ENCODE measurements around the gene ETV6. TPM values are rescaled to one million over a fixed set of nuclear protein-coding genes. Genes with fewer than 3 reads are reported as not detected.

ETV6 gene
- total RNA-seq, 1 experiment from 2014 or later, result 14.1 TPM

GRCh38 chr12:11875414-11875935 is 226.0 kb downstream of the ETV6 start (continued):
- TF ChIP-seq CTCF (IDR thresholded peaks at IDR 0.05 in 2 of 3, conservative IDR thresholded peaks at IDR 0.05 in 1 of 3; ENCODE audit: borderline replicate concordance in 1 of 3, insufficient read depth in 1 of 3, low read depth in 2 of 3, low read length in 2 of 3), result no peak
- TF ChIP-seq POLR2A (IDR thresholded peaks at IDR 0.05; ENCODE audit: borderline replicate concordance, extremely low read depth, insufficient read depth, insufficient read length), result no peak
- TF ChIP-seq, protein P1, sequence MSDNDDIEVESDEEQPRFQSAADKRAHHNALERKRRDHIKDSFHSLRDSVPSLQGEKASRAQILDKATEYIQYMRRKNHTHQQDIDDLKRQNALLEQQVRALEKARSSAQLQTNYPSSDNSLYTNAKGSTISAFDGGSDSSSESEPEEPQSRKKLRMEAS (IDR thresholded peaks at IDR 0.05), result no peak
- peak; percentile 46; the same call in 1 of the 2 replicates for TF ChIP-seq SP1 (IDR thresholded peaks at IDR 0.05; ENCODE audit: low read depth)
- no peak for TF ChIP-seq ZBTB33 (IDR thresholded peaks at IDR 0.05; ENCODE audit: extremely low read depth, insufficient replicate concordance, low read length)
- no peak for TF ChIP-seq ELF1 (IDR thresholded peaks at IDR 0.05; ENCODE audit: borderline replicate concordance, low read depth)
- TF ChIP-seq TCF7L2 (IDR thresholded peaks at IDR 0.05; ENCODE audit: borderline replicate concordance, extremely low read depth, insufficient read depth, insufficient read length), result no peak
- peak; percentile 41; the same call in 1 of the 2 replicates for TF ChIP-seq CEBPB (IDR thresholded peaks at IDR 0.05; ENCODE audit: low read depth)
- TF ChIP-seq FOSL1 (IDR thresholded peaks at IDR 0.05; ENCODE audit: low read depth), result peak; percentile 76
- TF ChIP-seq ZFX (IDR thresholded peaks at IDR 0.05), result no peak

DNA sequence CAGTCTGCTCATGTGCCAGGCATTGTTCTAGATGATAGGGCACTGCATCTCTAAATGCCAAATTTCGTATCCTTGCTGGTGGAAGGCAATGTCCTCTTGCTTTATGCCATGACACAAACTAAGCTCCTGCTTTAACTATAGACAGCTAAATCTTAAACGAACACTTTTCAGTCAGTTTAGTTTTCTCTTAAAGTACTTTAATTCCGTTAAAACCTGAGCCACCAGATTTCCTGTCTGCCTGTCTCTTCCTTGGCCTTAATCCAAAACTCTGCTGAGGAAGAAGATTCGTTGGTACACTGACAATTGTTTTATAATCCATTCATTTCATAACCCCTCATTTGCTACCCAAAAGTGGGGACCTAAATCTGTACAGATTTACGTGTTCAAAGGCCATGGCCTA is 226.8 kb downstream of the ETV6 start:
- no peak for ATAC-seq
- intact Hi-C loops (cut with micrococcal nuclease), result no loop called here
- Histone ChIP-seq H3K4me3 (replicated peaks in 1 of 2; ENCODE audit: low read depth in 1 of 2, low read length in 2 of 2) (no peak overlapping the region), H4K20me1 (ENCODE audit: insufficient read depth) (no peaks in the 10 kb centered on the region), H3K27ac (ENCODE audit: low read depth, low read length) (no peak overlapping the region), H3K27me3 (ENCODE audit: insufficient read depth, low read length) (no peaks in the 10 kb centered on the region), H2AFZ (ENCODE audit: low read depth, low read length, poor library complexity, severe bottlenecking) (no peak overlapping the region), H3K79me2 (ENCODE audit: insufficient read depth, low read length) (no peaks in the 10 kb centered on the region), H3K36me3 (ENCODE audit: control insufficient read depth in 1 of 2, insufficient read depth in 2 of 2, low read length in 2 of 2) (no peaks in the 10 kb centered on the region), H3K9me3 (ENCODE audit: control insufficient read depth in 1 of 2, insufficient read depth in 1 of 2, low read depth in 1 of 2, low read length in 2 of 2) (no peaks in the 10 kb centered on the region), H3K9me2 (ENCODE audit: insufficient read depth) (no peaks in the 10 kb centered on the region), H3K4me2 (ENCODE audit: low read length) (no peak overlapping the region), H3K4me1 (ENCODE audit: control insufficient read depth in 1 of 2, insufficient read depth in 2 of 2, low read length in 2 of 2) (peaks cover 26 to 29% of the 10 kb centered on the region in 2 experiments), H3K9ac (ENCODE audit: low read length) (no peak overlapping the region)
- no peak for DNase-seq (ENCODE audit: low read depth, low spot score)
- no TSS peak for BruUV-seq (replicated peaks)
- TF ChIP-seq SRF (IDR thresholded peaks at IDR 0.05; ENCODE audit: low read depth), result no peak
- ChIA-PET RAD21 (ENCODE audit: low non-redundant PET in 1 of 2, low total read pairs in 2 of 2, uncharacterized antibody in 2 of 2, unreplicated experiment in 2 of 2) (no interaction called here), CTCF (no interaction called here), POLR2A (no interaction called here)
